NK-92 treated with Interleukin-12 subunit alpha and Interleukin-12 subunit beta, amount 100 ng/mL, for 24 hours (cell line): ENCODE results near the gene PTGER2.

ENCODE experiments used
- DNase-seq: peaks from one replicate; lab custom pipeline; 2025; lab: John Stamatoyannopoulos, UW

PTGER2 gene, protein sequence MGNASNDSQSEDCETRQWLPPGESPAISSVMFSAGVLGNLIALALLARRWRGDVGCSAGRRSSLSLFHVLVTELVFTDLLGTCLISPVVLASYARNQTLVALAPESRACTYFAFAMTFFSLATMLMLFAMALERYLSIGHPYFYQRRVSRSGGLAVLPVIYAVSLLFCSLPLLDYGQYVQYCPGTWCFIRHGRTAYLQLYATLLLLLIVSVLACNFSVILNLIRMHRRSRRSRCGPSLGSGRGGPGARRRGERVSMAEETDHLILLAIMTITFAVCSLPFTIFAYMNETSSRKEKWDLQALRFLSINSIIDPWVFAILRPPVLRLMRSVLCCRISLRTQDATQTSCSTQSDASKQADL

GRCh38 chr14:52313903-52314594 is at the start of gene PTGER2:
PTGER2 (plus strand) TSS chr14:52314312; CDS start chr14:52314549, 237 bp downstream.
- peak; percentile 92 for DNase-seq

- DNase-seq: peak; percentile 25
These were observed 48.9 kb upstream of the PTGER2 start for GRCh38 chr14:52265253-52265652.

DNA sequence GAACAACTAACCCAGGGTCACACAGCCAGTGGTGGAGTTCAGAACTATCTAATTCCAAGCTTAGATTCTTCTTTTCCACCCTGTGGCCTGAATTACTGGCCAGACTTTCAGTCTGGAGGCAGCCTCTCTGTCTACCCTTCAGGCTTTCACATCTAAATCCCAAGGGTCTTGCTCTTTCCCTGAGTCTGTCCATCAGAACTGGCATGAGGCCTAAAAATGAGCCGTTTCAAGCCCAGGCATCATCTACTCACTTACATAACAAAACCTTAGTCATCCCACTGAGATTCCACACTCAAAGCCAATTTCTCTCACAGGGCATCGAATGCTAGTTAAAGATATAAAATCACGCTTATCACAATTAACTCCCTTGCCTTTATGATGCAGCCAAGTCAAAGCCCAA is 47.9 kb upstream of the PTGER2 start:
- no peak for DNase-seq

DNA sequence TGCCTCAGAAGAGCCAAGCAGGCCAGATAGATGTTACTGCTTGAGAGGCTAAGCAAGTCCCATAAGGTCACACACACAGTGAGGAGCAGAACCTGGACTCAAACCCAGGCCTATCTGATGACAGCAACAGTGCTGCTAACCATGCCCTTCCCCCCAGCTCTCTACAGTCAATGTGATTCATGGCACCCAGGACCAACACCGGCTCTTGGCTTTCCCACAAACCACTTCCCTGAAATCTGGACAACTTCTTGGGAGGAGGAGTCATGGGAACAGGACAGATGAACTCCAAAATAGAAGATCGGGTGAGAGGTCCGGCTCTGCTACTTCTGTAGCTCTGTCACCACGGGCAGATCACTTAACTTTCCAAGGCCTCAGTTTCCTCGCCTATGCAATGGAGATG is 47.3 kb upstream of the PTGER2 start:
- DNase-seq: peak; percentile 27

DNA sequence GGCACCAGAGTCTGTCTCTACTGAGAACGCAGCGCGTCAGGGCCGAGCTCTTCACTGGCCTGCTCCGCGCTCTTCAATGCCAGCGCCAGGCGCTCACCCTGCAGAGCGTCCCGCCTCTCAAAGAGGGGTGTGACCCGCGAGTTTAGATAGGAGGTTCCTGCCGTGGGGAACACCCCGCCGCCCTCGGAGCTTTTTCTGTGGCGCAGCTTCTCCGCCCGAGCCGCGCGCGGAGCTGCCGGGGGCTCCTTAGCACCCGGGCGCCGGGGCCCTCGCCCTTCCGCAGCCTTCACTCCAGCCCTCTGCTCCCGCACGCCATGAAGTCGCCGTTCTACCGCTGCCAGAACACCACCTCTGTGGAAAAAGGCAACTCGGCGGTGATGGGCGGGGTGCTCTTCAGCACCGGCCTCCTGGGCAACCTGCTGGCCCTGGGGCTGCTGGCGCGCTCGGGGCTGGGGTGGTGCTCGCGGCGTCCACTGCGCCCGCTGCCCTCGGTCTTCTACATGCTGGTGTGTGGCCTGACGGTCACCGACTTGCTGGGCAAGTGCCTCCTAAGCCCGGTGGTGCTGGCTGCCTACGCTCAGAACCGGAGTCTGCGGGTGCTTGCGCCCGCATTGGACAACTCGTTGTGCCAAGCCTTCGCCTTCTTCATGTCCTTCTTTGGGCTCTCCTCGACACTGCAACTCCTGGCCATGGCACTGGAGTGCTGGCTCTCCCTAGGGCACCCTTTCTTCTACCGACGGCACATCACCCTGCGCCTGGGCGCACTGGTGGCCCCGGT is 46.4 kb upstream of the PTGER2 start, which contains the start of gene PTGDR:
TSS of gene PTGDR (plus strand) at position 198 of the 778 bp plus-strand sequence. CDS start at position 315, 117 bp downstream.
- DNase-seq: peak; percentile 64

GRCh38 chr14:52268279-52269061 is 45.6 kb upstream of the PTGER2 start:
- DNase-seq: peak; percentile 30

- DNase-seq: peak; percentile 11
These were observed 45.0 kb upstream of the PTGER2 start for GRCh38 chr14:52269100-52269499.

GRCh38 chr14:52269982-52270381 is 44.1 kb upstream of the PTGER2 start:
- no peak for DNase-seq

GRCh38 chr14:52271538-52271937 is 42.6 kb upstream of the PTGER2 start:
- no peak for DNase-seq

DNA sequence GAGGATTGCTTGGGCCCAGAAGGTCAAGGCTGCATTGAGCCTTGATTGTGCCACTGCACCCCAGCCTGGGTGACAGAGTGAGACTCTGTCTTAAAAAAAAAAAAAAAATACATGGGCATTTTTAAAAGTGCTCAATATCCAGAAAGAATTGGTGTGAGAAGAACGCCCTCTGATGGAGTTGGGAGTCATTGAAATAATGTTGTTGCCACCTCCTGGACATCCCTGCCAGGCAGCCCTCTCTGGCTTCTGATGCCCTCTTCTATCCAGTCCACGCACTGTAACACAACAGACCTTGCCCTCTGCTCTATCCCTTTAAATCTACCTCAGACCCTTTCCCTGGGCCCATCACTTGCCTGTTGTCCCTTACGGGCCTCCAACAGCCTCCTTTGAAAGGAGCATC is 41.7 kb upstream of the PTGER2 start:
- no peak for DNase-seq

GRCh38 chr14:52275372-52275771 is 38.7 kb upstream of the PTGER2 start:
- DNase-seq: no peak

DNA sequence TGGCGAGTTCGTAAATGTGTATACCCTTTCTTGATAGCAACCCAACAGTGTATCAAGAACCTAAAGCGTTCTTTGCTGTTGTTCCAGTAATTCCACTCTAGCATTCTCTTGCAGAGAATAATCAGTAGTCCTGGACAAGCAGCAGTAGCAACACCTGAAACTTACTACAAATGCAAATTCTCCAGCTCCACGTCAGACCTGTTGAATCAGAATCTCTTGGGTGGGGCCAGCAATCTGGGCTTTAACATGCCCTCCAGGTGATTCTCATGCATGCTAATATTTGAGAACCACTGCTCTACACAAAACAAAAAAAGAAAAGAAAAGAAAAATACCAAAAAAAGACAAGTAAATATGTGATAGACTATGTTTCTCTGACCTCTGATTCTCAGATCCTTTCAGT is 36.6 kb upstream of the PTGER2 start:
- DNase-seq: no peak

DNA sequence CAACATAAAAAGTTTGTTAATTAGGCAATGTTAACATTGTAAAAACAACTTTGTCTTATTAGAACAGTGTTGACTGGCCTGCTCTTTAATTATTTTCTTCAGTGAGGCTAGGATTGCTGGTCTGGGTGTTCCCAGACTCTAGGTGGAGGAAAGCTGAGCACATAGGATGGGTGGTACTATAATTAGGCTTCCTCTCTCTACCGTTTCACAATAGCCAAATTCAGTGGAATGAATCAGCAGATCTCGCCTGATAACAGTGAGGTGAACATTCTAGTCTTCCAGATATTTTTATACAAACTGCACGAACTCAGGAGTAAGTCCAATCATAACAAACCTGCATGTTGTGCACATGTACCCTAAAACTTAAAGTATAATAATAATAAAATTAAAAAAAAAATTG is 34.7 kb upstream of the PTGER2 start:
- DNase-seq: no peak

GRCh38 chr14:52283099-52283498 is 31.0 kb upstream of the PTGER2 start:
- DNase-seq: no peak

DNA sequence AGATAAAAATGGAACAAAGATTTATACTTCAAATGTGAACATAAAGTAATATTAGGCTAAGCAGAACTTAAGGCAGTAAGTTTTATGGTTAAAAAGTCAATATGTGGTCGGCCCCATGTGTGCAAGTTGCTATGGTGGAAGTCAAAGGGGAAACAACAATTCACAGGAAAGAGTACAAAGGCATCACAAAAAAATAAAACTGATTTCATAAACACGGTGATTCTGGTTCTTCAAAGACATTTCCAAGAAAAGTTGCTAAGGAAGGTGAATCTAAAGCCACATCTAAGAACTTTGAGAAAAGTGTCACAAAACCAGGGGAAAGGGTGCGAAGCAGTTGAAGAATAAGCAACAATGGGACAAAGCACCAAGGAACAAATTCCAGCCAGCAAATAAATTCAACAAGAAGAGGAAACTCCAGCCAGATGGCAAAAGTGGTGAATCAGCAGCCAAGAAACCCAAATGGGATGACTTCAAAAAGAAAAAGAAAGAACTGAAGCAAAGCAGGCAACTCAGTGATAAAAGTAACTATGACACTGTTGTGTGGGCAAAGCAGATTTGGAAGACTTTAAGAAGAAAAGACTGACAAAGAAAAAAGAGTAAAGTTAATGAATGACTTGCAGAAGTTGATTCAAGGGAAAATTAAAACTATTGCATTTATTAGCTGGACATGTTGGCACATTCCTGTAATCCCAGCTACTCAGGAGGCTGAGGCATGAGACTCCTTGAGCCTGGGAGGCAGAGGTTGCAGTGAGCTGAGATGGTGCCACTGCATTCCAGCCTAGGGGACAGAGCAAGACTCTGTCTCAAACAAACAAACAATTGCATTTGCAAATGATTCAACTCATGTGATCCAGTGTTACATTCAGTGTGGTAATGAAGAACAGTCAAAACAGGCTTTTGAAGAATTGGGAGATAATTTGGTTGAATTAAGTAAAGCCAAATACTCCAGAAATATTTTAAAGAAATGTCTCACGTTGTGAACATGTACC is 27.2 kb upstream of the PTGER2 start:
- DNase-seq: no peak

DNA sequence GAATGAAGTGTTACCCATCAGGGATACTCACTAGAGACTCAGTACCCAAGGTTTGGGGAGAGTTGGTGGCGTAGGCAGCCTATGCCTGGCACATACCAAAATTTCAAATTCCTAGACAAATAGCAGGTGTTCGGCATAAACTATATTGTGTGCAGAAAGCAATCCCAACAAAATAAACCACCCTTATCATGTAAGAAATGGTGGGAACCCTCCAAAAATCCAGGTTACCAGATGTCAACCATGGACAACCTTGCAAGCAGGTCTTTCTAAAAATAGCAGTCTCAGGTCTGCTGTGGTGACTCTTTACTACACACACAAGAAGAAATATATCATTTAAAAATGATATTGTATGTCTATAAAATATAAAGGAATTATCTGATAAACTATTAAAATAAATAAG is 17.7 kb upstream of the PTGER2 start:
- DNase-seq: no peak

GRCh38 chr14:52298795-52299194 is 15.3 kb upstream of the PTGER2 start:
- DNase-seq: no peak

- DNase-seq: no peak
These were observed 14.3 kb upstream of the PTGER2 start for GRCh38 chr14:52299692-52300278.

DNA sequence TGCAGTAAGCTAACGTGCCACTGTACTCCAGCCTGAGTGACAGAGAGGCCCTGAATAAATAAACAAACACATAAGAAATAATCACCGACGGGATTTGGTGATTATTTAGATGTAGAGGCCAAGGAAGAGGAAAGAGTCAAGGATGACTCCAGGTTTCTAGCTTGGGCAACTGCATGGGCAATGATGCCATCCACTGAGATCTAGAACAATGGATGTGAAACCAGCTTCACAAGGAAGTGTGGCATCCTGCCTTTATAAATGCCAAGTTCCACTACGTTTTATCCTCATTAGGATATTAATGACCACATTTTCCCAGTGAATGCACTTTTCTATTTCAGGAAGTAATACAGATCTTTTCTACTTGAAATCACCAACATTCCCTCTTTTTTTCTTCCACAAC is 10.9 kb upstream of the PTGER2 start:
- DNase-seq: no peak

DNA sequence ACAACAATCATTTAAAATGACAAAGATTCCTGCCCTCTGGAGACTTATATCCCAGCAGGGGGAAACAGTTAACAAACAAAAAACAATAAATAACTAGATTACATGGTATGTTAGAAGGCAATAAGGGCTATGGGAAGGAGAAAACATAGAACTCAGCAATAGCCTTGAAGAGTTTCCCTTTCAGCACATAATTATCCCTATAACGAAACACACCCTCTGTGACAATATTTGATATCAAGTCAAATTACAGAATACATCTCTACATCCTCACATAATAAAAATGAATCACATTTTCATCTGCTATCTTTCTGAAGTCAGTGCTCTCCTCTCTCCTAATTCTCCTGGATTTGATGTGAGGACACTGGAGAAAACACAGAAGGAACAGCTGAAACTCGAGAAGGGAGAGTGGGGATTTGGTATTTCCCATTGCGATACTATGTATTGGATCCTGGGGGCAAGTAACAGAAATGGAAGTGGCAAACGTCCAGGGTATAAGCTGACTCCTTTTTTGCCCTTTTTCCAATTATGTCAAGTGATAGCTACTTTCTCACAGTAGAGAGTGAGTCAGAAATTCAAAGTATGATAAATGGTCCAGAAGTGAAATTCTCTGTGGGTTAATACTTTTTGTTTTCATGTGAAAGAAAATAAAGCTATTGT is 9.7 kb upstream of the PTGER2 start:
- no peak for DNase-seq
